H1 (cell line): Measurements from ENCODE around the gene SLC15A4. TPM values are rescaled to one million over a fixed set of nuclear protein-coding genes. Genes with fewer than 3 reads are reported as not detected.

ENCODE experiments used
- CTCF ChIA-PET: fragments of 300-600 bp; sonication (Branson Sonifier 250); formaldehyde crosslinking; loops from one replicate; lab custom pipeline; 2021; ENCODE audit not compliant: partially characterized antibody; lab: Charles Lee
- POLR2A ChIA-PET: fragments of 300-600 bp; sonication (Branson Sonifier 250); formaldehyde crosslinking; loops from one replicate; lab custom pipeline; 2021; ENCODE audit warnings: inconsistent platforms; ENCODE audit not compliant: partially characterized antibody; lab: Charles Lee
- DNase-seq, 2 experiments: peaks; one replicate each; pipeline versions ENCODE4 v3.0.0 to v3.0.0-alpha.2; 2010 to 2022; ENCODE audit warnings: low spot score in 2 of 2, low read depth in 1 of 2, mixed read lengths in 1 of 2
- FAIRE-seq: peaks from 2 replicates; lab custom pipeline; 2011; peaks lifted over from hg19 to GRCh38; lab: Jason Lieb, UNC
- H2AFZ ChIP-seq: 2 replicates; pipeline ENCODE4 v1.8.1; 2012; ENCODE audit warnings: low read length, inconsistent platforms
- H2AK5ac ChIP-seq: 2 replicates; pipeline ENCODE4 v1.6.1; 2013; ENCODE audit warnings: low read depth, low read length
- H2BK120ac ChIP-seq: replicated peaks from 2 replicates; pipeline ENCODE3; 2013; ENCODE audit warnings: low read depth, low read length, inconsistent platforms
- H2BK12ac ChIP-seq: 2 replicates; pipeline ENCODE4 v1.6.1; 2013; ENCODE audit warnings: low read depth, low read length
- H2BK15ac ChIP-seq: 2 replicates; pipeline ENCODE4 v1.6.1; 2013; ENCODE audit warnings: low read length
- H2BK20ac ChIP-seq: 2 replicates; pipeline ENCODE4 v1.6.1; 2013; ENCODE audit warnings: low read length
- H2BK5ac ChIP-seq: 2 replicates; pipeline ENCODE4 v1.6.1; 2013; ENCODE audit warnings: low read depth, low read length
- H3K14ac ChIP-seq: 2 replicates; pipeline ENCODE4 v1.6.1; 2013; ENCODE audit warnings: inconsistent platforms; ENCODE audit not compliant: insufficient read length
- H3K18ac ChIP-seq: 2 replicates; pipeline ENCODE4 v1.6.1; 2013; ENCODE audit warnings: low read length; ENCODE audit errors: extremely low read depth
- H3K23ac ChIP-seq: 2 replicates; pipeline ENCODE4 v1.6.1; 2013; ENCODE audit warnings: inconsistent platforms; ENCODE audit not compliant: insufficient read length
- H3K23me2 ChIP-seq: 2 replicates; pipeline ENCODE4 v1.6.1; 2013; ENCODE audit warnings: low read depth, low read length
- H3K27ac ChIP-seq: 2 replicates; pipeline ENCODE4 v1.6.1; 2011; ENCODE audit warnings: low read depth, low read length, inconsistent platforms
- H3K27me3 ChIP-seq, 4 experiments: replicated peaks in 1 of 4; 1 replicate in 1 of 4; 2 replicates in 3 of 4; pipeline versions ENCODE4 v1.6.1 to v1.8.1; 2011 to 2013; ENCODE audit warnings: low read length in 3 of 4, mild to moderate bottlenecking in 3 of 4, inconsistent platforms in 2 of 4, mixed read lengths in 2 of 4, moderate library complexity in 1 of 4; ENCODE audit not compliant: control insufficient read depth in 3 of 4, insufficient read depth in 3 of 4; ENCODE audit errors: extremely low read depth in 1 of 4
- H3K36me3 ChIP-seq, 4 experiments: 2 replicates each; pipeline versions ENCODE4 v1.6.1 to v1.8.1; 2011 to 2013; ENCODE audit warnings: mild to moderate bottlenecking in 4 of 4, low read length in 3 of 4, moderate library complexity in 2 of 4, control low read depth in 1 of 4, inconsistent platforms in 1 of 4; ENCODE audit not compliant: insufficient read depth in 4 of 4, control insufficient read depth in 2 of 4
- H3K4ac ChIP-seq: replicated peaks from 2 replicates; pipeline ENCODE3; 2013; ENCODE audit warnings: low read length, low read depth, mixed read lengths, inconsistent platforms; ENCODE audit not compliant: insufficient read length
- H3K4me1 ChIP-seq, 4 experiments: replicated peaks in 1 of 4; 1 replicate in 1 of 4; 2 replicates in 3 of 4; pipeline versions ENCODE4 v1.6.1 to v1.8.1; 2011 to 2013; ENCODE audit warnings: low read length in 3 of 4, inconsistent platforms in 2 of 4, mixed read lengths in 1 of 4; ENCODE audit not compliant: insufficient read depth in 4 of 4, control insufficient read depth in 3 of 4
- H3K4me2 ChIP-seq, 2 experiments: 2 replicates each; pipeline versions ENCODE4 v1.6.1 to v1.8.1; 2011 to 2013; ENCODE audit warnings: low read depth in 2 of 2, low read length in 2 of 2, control low read depth in 1 of 2, inconsistent platforms in 1 of 2, mild to moderate bottlenecking in 1 of 2; ENCODE audit not compliant: insufficient read depth in 1 of 2
- H3K4me3 ChIP-seq, 4 experiments: fragments of 200-600, 300-600 bp in 1 of 4; sonication (generic), shearing (Covaris generic), sonication (Bioruptor Twin) in 1 of 4; 2 replicates each; pipeline versions ENCODE4 v1.5.1 to v1.8.1; 2011 to 2016; ENCODE audit warnings: low read length in 4 of 4, low read depth in 3 of 4, control low read depth in 2 of 4, inconsistent platforms in 2 of 4, mild to moderate bottlenecking in 2 of 4, mixed read lengths in 1 of 4, moderate library complexity in 1 of 4; ENCODE audit not compliant: insufficient read depth in 2 of 4; ENCODE audit errors: extremely low read depth in 1 of 4
- H3K56ac ChIP-seq: replicated peaks from 2 replicates; pipeline ENCODE3; 2013; ENCODE audit warnings: low read depth, mild to moderate bottlenecking, mixed read lengths, low read length, inconsistent platforms; ENCODE audit not compliant: insufficient read length
- H3K79me1 ChIP-seq: 2 replicates; pipeline ENCODE4 v1.6.1; 2013; ENCODE audit warnings: low read depth, low read length, control low read depth
- H3K79me2 ChIP-seq, 2 experiments: 2 replicates each; pipeline versions ENCODE4 v1.6.1 to v1.8.1; 2012 to 2013; ENCODE audit warnings: low read length in 2 of 2, mild to moderate bottlenecking in 2 of 2, inconsistent platforms in 1 of 2; ENCODE audit not compliant: insufficient read depth in 2 of 2, control insufficient read depth in 1 of 2
- H3K9ac ChIP-seq, 4 experiments: replicated peaks in 1 of 4; 1 replicate in 1 of 4; 2 replicates in 3 of 4; pipeline versions ENCODE4 v1.6.1 to v1.8.1; 2011 to 2013; ENCODE audit warnings: low read depth in 3 of 4, low read length in 3 of 4, control low read depth in 2 of 4, mild to moderate bottlenecking in 2 of 4, moderate library complexity in 2 of 4, inconsistent platforms in 1 of 4; ENCODE audit errors: extremely low read depth in 1 of 4
- H3K9me3 ChIP-seq, 2 experiments: 2 replicates each; pipeline versions ENCODE4 v1.6.1 to v1.8.1; 2012 to 2013; ENCODE audit warnings: mild to moderate bottlenecking in 2 of 2, moderate library complexity in 2 of 2, control low read depth in 1 of 2, inconsistent platforms in 1 of 2, low read depth in 1 of 2, low read length in 1 of 2, mixed read lengths in 1 of 2; ENCODE audit not compliant: insufficient read depth in 2 of 2
- H4K20me1 ChIP-seq, 2 experiments: replicated peaks in 1 of 2; 2 replicates each; pipeline versions ENCODE3 to v1.8.1; 2011 to 2013; ENCODE audit warnings: inconsistent platforms in 2 of 2, low read length in 2 of 2, mild to moderate bottlenecking in 1 of 2; ENCODE audit not compliant: insufficient read depth in 2 of 2, control insufficient read depth in 1 of 2
- H4K5ac ChIP-seq: 2 replicates; pipeline ENCODE4 v1.6.1; 2013; ENCODE audit warnings: low read length, low read depth, mixed read lengths, inconsistent platforms; ENCODE audit not compliant: insufficient read length
- H4K8ac ChIP-seq: 2 replicates; pipeline ENCODE4 v1.8.0; 2013; ENCODE audit warnings: mild to moderate bottlenecking, moderate library complexity, low read length, inconsistent platforms; ENCODE audit not compliant: insufficient read depth; ENCODE audit errors: extremely low read depth
- H4K91ac ChIP-seq: replicated peaks from 2 replicates; pipeline ENCODE3; 2013; ENCODE audit warnings: low read length, mixed read lengths, inconsistent platforms; ENCODE audit not compliant: insufficient read length
- NANOG ChIP-seq: IDR thresholded peaks from 2 replicates; pipeline ENCODE4 v1.6.1; 2011; ENCODE audit warnings: low read length, low read depth, mild to moderate bottlenecking, inconsistent platforms; ENCODE audit not compliant: insufficient read depth, poor library complexity, severe bottlenecking
- WGBS, 2 experiments: shearing (Covaris generic) in 1 of 2; methylation state at CpG; one replicate each; pipeline versions ENCODE4 v1.1.6 to v1.1.7; 2013 to 2015; ENCODE audit warnings: low lambda C conversion rate in 2 of 2, mixed read lengths in 2 of 2, inconsistent platforms in 1 of 2, low coverage in 1 of 2, missing lambda C conversion rate in 1 of 2; ENCODE audit not compliant: insufficient replicate concordance in 2 of 2, insufficient coverage in 1 of 2, insufficient read length in 1 of 2; ENCODE audit errors: extremely low coverage in 1 of 2, missing lambda C conversion rate in 1 of 2; 5-methylcytosine and 5-hydroxymethylcytosine counted together
- polyA plus RNA-seq, 7 experiments: library from polyadenylated mRNA; depleted of rRNA in 3 of 7; stranded (reverse) in 5 of 7; unstranded in 2 of 7; fragments of >200 nt in 5 of 7; fragments of 200-250 nt in 2 of 7; gene quantifications; 1 replicate in 5 of 7; 2 replicates in 1 of 7; 4 replicates in 1 of 7; pipeline versions ENCODE4 v1.2.1 to v1.2.3, GENCODE V29; 2011 to 2013; ENCODE audit warnings: missing spikeins in 2 of 7, mixed read lengths in 2 of 7
- total RNA-seq: library from RNA; stranded (reverse); fragmentation: NEBNext Ultra II Directional; extraction: Animal tissue kit (Norgen Biotek cat#: 25700); gene quantifications from 2 replicates; pipeline ENCODE4 v1.2.1, GENCODE V29; 2021

Gene SLC15A4
- total and polyA plus RNA-seq, 2 of the 8 experiments (the other 6 are each of a cell fraction or from before 2014, with no cell fraction given), result 22.7 to 26.6 TPM

- no peak overlapping the region for H3K27ac ChIP-seq
- ChIA-PET POLR2A (interaction anchor here (1.5 to 1.9 kb wide), 4 partner anchors 10 to 34 kb away, joined by 3 to 5 read pairs (median 4); no protein-coding TSS in a partner anchor), CTCF (interaction anchor here (0.6 to 2.3 kb wide), 5 partner anchors 8 to 48 kb away, joined by 3 to 13 read pairs (median 4); no protein-coding TSS in a partner anchor)
- no peak overlapping the region for H2BK20ac ChIP-seq
- H4K8ac ChIP-seq, result no peak overlapping the region
- peak overlapping the region; percentile 35; the same call in 1 of the 2 replicates for H2BK5ac ChIP-seq
- H3K14ac ChIP-seq, result no peak overlapping the region
- no peak overlapping the region for H4K5ac ChIP-seq
- FAIRE-seq (no peak), DNase-seq (no peak)
- H4K91ac ChIP-seq, result peak overlapping the region; percentile 35
- H3K9me3 ChIP-seq, result no peaks in the 10 kb centered on the region
- peak overlapping the region; percentile 23 to 38; a peak in 2 of 4 replicates for H3K4me2 ChIP-seq
- no peak for TF ChIP-seq NANOG
- H3K27me3 ChIP-seq, result no peaks in the 10 kb centered on the region
- no peak overlapping the region for H3K18ac ChIP-seq
- no peak overlapping the region for H3K9ac ChIP-seq
- no peak overlapping the region for H2AFZ ChIP-seq
- no peak overlapping the region for H2BK120ac ChIP-seq
- H3K23ac ChIP-seq, result no peak overlapping the region
- H3K4me1 ChIP-seq, result peaks cover 7 to 30% (median 12%) of the 10 kb centered on the region in 4 experiments
- no peak overlapping the region for H2BK12ac ChIP-seq
- 90% methylated on average over 6 of the region's 6 CpGs; no CpG with 5 or more reads in 1 of the 2 experiments for WGBS, 2 experiments
- 0 out of 2 replicates have a peak overlapping the region, but pooled peaks have one; percentile 65 for H2AK5ac ChIP-seq
- H3K36me3 ChIP-seq, result peaks cover 0 to 8% (median 2%) of the 10 kb centered on the region in 4 experiments; a peak in 4 of 8 replicates
- no peak overlapping the region for H2BK15ac ChIP-seq
- H3K79me2 ChIP-seq, result peaks cover 30 to 78% of the 10 kb centered on the region in 2 experiments
- no peak overlapping the region for H3K4ac ChIP-seq
- H3K4me3 ChIP-seq, result no peak overlapping the region
- peaks cover 9% of the 10 kb centered on the region; the same call in 1 of the 2 replicates for H3K23me2 ChIP-seq
- H3K79me1 ChIP-seq, result peaks cover 11% of the 10 kb centered on the region
- H3K56ac ChIP-seq, result no peak overlapping the region
- H4K20me1 ChIP-seq, result peaks cover 20 to 35% of the 10 kb centered on the region in 2 experiments
These were observed 3.5 kb downstream of the SLC15A4 start for GRCh38 chr12:128820253-128820652.
